Measurements from ENCODE around the gene DUSP1. TPM values are rescaled to one million over a fixed set of nuclear protein-coding genes. Genes with fewer than 3 reads are reported as not detected.

The DUSP1 gene
- total and polyA plus RNA-seq, 10 of the 15 experiments (the other 5 are each of a cell fraction or from before 2014, with no cell fraction given): 1.4 to 6.2 (median 3.9) TPM

- DNase-seq (ENCODE audit: low read depth, low spot score) (no peak), FAIRE-seq (no peak), ATAC-seq (no peak)
- CTCF ChIA-PET: no interaction called here
- Histone ChIP-seq H3K36me3 (ENCODE audit: control insufficient read depth in 2 of 2, insufficient read depth in 2 of 2, low read length in 1 of 2) (no peaks in the 10 kb centered on the region), H3K9ac (ENCODE audit: control insufficient read depth, insufficient read depth, low read length) (no peak overlapping the region), H3K27ac (ENCODE audit: control insufficient read depth, insufficient read depth) (no peak overlapping the region), H3K79me2 (ENCODE audit: control insufficient read depth, insufficient read depth, low read length) (no peaks in the 10 kb centered on the region), H3K4me1 (ENCODE audit: control insufficient read depth, insufficient read depth, low read length) (no peaks in the 10 kb centered on the region), H3K4me2 (ENCODE audit: control insufficient read depth, insufficient read depth) (no peak overlapping the region), H3K27me3 (replicated peaks in 1 of 2; ENCODE audit: control insufficient read depth in 2 of 2, insufficient read depth in 2 of 2, low read length in 1 of 2) (no peaks in the 10 kb centered on the region), H4K20me1 (ENCODE audit: control insufficient read depth, insufficient read depth) (no peaks in the 10 kb centered on the region), H2AFZ (ENCODE audit: control insufficient read depth, low read depth, low read length) (no peak overlapping the region), H3K4me3 (no peak overlapping the region), H3K9me3 (replicated peaks; ENCODE audit: control insufficient read depth, insufficient read depth, low read length) (no peaks in the 10 kb centered on the region)
- RAD21 ChIA-PET (ENCODE audit: unreplicated experiment): no interaction called here
- SMC1A ChIA-PET (ENCODE audit: uncharacterized antibody, unreplicated experiment): no interaction called here
- in situ Hi-C loops (cut with MboI): no loop called here
- BruUV-seq (replicated peaks): no TSS peak
- intact Hi-C loops (cut with micrococcal nuclease; ENCODE audit: unreplicated experiment): no loop called here
- 0% methylated on average over 3 of the region's 3 CpGs for WGBS (ENCODE audit: insufficient coverage, insufficient replicate concordance, low lambda C conversion rate, missing lambda C conversion rate)
- POLR2A ChIA-PET: no interaction called here
- TF ChIP-seq CHD2 (IDR thresholded peaks at IDR 0.05; ENCODE audit: borderline replicate concordance, low read depth, low read length): no peak
- TF ChIP-seq KDM1A (IDR thresholded peaks at IDR 0.05; ENCODE audit: borderline replicate concordance): no peak
- TF ChIP-seq TARDBP (IDR thresholded peaks at IDR 0.05; ENCODE audit: borderline replicate concordance): no peak
- TF ChIP-seq ZZZ3 (IDR thresholded peaks at IDR 0.05; ENCODE audit: control insufficient read depth, insufficient read length, low read depth): no peak
- TF ChIP-seq GABPA (IDR thresholded peaks at IDR 0.05; ENCODE audit: low read depth): no peak
- TF ChIP-seq TCF7 (IDR thresholded peaks at IDR 0.05; ENCODE audit: borderline replicate concordance): no peak
- TF ChIP-seq ATF2 (IDR thresholded peaks at IDR 0.05; ENCODE audit: low read length): no peak
- no peak for TF ChIP-seq TBL1XR1 (IDR thresholded peaks at IDR 0.05; ENCODE audit: low read depth, low read length)
- no peak for TF ChIP-seq IRF3 (IDR thresholded peaks at IDR 0.05)
- no peak for TF ChIP-seq LARP7 (IDR thresholded peaks at IDR 0.05)
- TF ChIP-seq ELK1 (IDR thresholded peaks at IDR 0.05; ENCODE audit: low read depth, low read length): no peak
- TF ChIP-seq BACH1 (IDR thresholded peaks at IDR 0.05; ENCODE audit: borderline replicate concordance): no peak
- TF ChIP-seq PKNOX1 (IDR thresholded peaks at IDR 0.05): no peak
- no peak for TF ChIP-seq MXI1 (IDR thresholded peaks at IDR 0.05; ENCODE audit: low read depth, low read length)
- TF ChIP-seq MLLT1 (IDR thresholded peaks at IDR 0.05): no peak
- no peak for TF ChIP-seq E4F1 (IDR thresholded peaks at IDR 0.05; ENCODE audit: borderline replicate concordance, partially characterized antibody)
- TF ChIP-seq ATF3 (IDR thresholded peaks at IDR 0.05; ENCODE audit: borderline replicate concordance, extremely low read depth, low read depth, low read length): no peak
Measured at GRCh38 chr5:172819569-172819968, 48.6 kb upstream of the DUSP1 start.

Measured in GM12878 (cell line).